A549 (cell line): ENCODE results near the gene DPEP3.
"Not testable (repeated sequence)": the region's sequence is repeated elsewhere in the genome, so short reads cannot be mapped to it uniquely, and the experiment has no call there.

ENCODE experiments used
- EP300 ChIP-seq, 2 experiments: fragments of >200 bp; sonication (Bioruptor Twin); formaldehyde crosslinking; IDR thresholded peaks; 2 replicates in 1 of 2; 3 replicates in 1 of 2; pipeline ENCODE4 v1.6.1; 2016 to 2017
- MAX ChIP-seq: IDR thresholded peaks from 2 replicates; pipeline ENCODE4 v1.6.1; 2012

GRCh38 chr16:67998231-67998778 is 18.0 kb upstream of the DPEP3 start:
- TF ChIP-seq EP300 (IDR thresholded peaks at IDR 0.05); MAX: not testable (repeated sequence)
